ENCODE measurements around the gene C1QTNF12.

The C1QTNF12 gene

GRCh38 chr1:1213345-1214265 lies 32.9 kb downstream of the C1QTNF12 start, which contains the start of gene TNFRSF4:
Gene TNFRSF4 (minus strand): TSS chr1:1214153. CDS start chr1:1214127, 26 bp downstream.
- no peak for DNase-seq

- DNase-seq: no peak
These were observed 33.7 kb downstream of the C1QTNF12 start for GRCh38 chr1:1212780-1213344.

- no peak for DNase-seq
These were observed 34.7 kb downstream of the C1QTNF12 start for GRCh38 chr1:1211541-1212441.

- DNase-seq: no peak
These were observed 35.6 kb downstream of the C1QTNF12 start for GRCh38 chr1:1210726-1211540.

GRCh38 chr1:1208713-1209433 lies 37.6 kb downstream of the C1QTNF12 start:
- no peak for DNase-seq

- no peak for DNase-seq
These were observed 39.0 kb downstream of the C1QTNF12 start for GRCh38 chr1:1207571-1207892.

- DNase-seq: no peak
These were observed 39.5 kb downstream of the C1QTNF12 start for GRCh38 chr1:1206966-1207531.

- DNase-seq: no peak
These were observed 40.1 kb downstream of the C1QTNF12 start, which contains the start of gene TNFRSF18 for GRCh38 chr1:1206376-1206965. Gene TNFRSF18 (minus strand): TSS chr1:1206592. CDS start chr1:1206571, 21 bp downstream.

- DNase-seq: no peak
These were observed 40.6 kb downstream of the C1QTNF12 start for GRCh38 chr1:1205769-1206375.

- no peak for DNase-seq
These were observed 41.3 kb downstream of the C1QTNF12 start for GRCh38 chr1:1204998-1205768.

GRCh38 chr1:1204425-1204920 lies 42.0 kb downstream of the C1QTNF12 start:
- no peak for DNase-seq

- no peak for DNase-seq
These were observed 42.7 kb downstream of the C1QTNF12 start for GRCh38 chr1:1203561-1204424.

- DNase-seq: no peak
These were observed 43.5 kb downstream of the C1QTNF12 start for GRCh38 chr1:1202831-1203560.

GRCh38 chr1:1200876-1201810 lies 45.4 kb downstream of the C1QTNF12 start:
- peak in 9 of 51 donors; percentile 6 to 62 (median 35) for DNase-seq

Measured in hypothalamus (tissue), 51 donors.